PFSK-1 (cell line): Measurements from ENCODE around the gene RPS4Y1.

ENCODE experiments used
- POLR2AphosphoS5 ChIP-seq: IDR thresholded peaks from 2 replicates; pipeline ENCODE4 v1.6.1; 2012; ENCODE audit warnings: low read depth, mild to moderate bottlenecking, control low read depth, low read length, moderate library complexity
- REST ChIP-seq, 2 experiments: IDR thresholded peaks; 2 replicates each; pipeline versions ENCODE4 v1.6.1 to v1.8.0; 2011 to 2012; ENCODE audit warnings: low read depth in 2 of 2, low read length in 2 of 2, control low read depth in 1 of 2, inconsistent platforms in 1 of 2, mild to moderate bottlenecking in 1 of 2, moderate library complexity in 1 of 2; ENCODE audit not compliant: insufficient read depth in 1 of 2

GRCh38 chrY:2859782-2860181, 18.4 kb downstream of the RPS4Y1 start:
- TF ChIP-seq REST (IDR thresholded peaks at IDR 0.05; ENCODE audit: insufficient read depth in 1 of 2, low read depth in 2 of 2, low read length in 2 of 2): no peak
- no peak for TF ChIP-seq POLR2AphosphoS5
